NCI-H510A treated with DMSO at 0.1 percent for 48 hours (cell line): ENCODE measurements around the gene ZNF442.
"Not testable (repeated sequence)": the region's sequence is repeated elsewhere in the genome, so short reads cannot be mapped to it uniquely, and the experiment has no call there.

Experiments used
- DNase-seq: peaks from one replicate; lab custom pipeline; 2025; lab: John Stamatoyannopoulos, UW

The ZNF442 gene

GRCh38 chr19:12330340-12330739, 35.1 kb downstream of the ZNF442 start:
- DNase-seq: no peak

- no peak for DNase-seq
These were observed 39.8 kb downstream of the ZNF442 start for GRCh38 chr19:12325690-12326089.

GRCh38 chr19:12318782-12319413, 46.6 kb downstream of the ZNF442 start:
- DNase-seq: no peak

GRCh38 chr19:12314553-12314952, 50.9 kb downstream of the ZNF442 start:
- DNase-seq: peak; percentile 5

GRCh38 chr19:12308891-12309290, 56.6 kb downstream of the ZNF442 start:
- DNase-seq: not testable (repeated sequence)
